H1 (cell line): ENCODE results near the gene MYH10. TPM values are rescaled to one million over a fixed set of nuclear protein-coding genes. Genes with fewer than 3 reads are reported as not detected.

Experiments
- CTCF ChIA-PET: fragments of 300-600 bp; sonication (Branson Sonifier 250); formaldehyde crosslinking; loops from one replicate; lab custom pipeline; 2021; ENCODE audit not compliant: partially characterized antibody; lab: Charles Lee
- POLR2A ChIA-PET: fragments of 300-600 bp; sonication (Branson Sonifier 250); formaldehyde crosslinking; loops from one replicate; lab custom pipeline; 2021; ENCODE audit warnings: inconsistent platforms; ENCODE audit not compliant: partially characterized antibody; lab: Charles Lee
- DNase-seq, 2 experiments: peaks; one replicate each; pipeline versions ENCODE4 v3.0.0 to v3.0.0-alpha.2; 2010 to 2022; ENCODE audit warnings: low spot score in 2 of 2, low read depth in 1 of 2, mixed read lengths in 1 of 2
- FAIRE-seq: peaks from 2 replicates; lab custom pipeline; 2011; peaks lifted over from hg19 to GRCh38; lab: Jason Lieb, UNC
- H2AFZ ChIP-seq: 2 replicates; pipeline ENCODE4 v1.8.1; 2012; ENCODE audit warnings: low read length, inconsistent platforms
- H2AK5ac ChIP-seq: 2 replicates; pipeline ENCODE4 v1.6.1; 2013; ENCODE audit warnings: low read depth, low read length
- H2BK120ac ChIP-seq: replicated peaks from 2 replicates; pipeline ENCODE3; 2013; ENCODE audit warnings: low read depth, low read length, inconsistent platforms
- H2BK12ac ChIP-seq: 2 replicates; pipeline ENCODE4 v1.6.1; 2013; ENCODE audit warnings: low read depth, low read length
- H2BK15ac ChIP-seq: 2 replicates; pipeline ENCODE4 v1.6.1; 2013; ENCODE audit warnings: low read length
- H2BK20ac ChIP-seq: 2 replicates; pipeline ENCODE4 v1.6.1; 2013; ENCODE audit warnings: low read length
- H2BK5ac ChIP-seq: 2 replicates; pipeline ENCODE4 v1.6.1; 2013; ENCODE audit warnings: low read depth, low read length
- H3K14ac ChIP-seq: 2 replicates; pipeline ENCODE4 v1.6.1; 2013; ENCODE audit warnings: inconsistent platforms; ENCODE audit not compliant: insufficient read length
- H3K18ac ChIP-seq: 2 replicates; pipeline ENCODE4 v1.6.1; 2013; ENCODE audit warnings: low read length; ENCODE audit errors: extremely low read depth
- H3K23ac ChIP-seq: 2 replicates; pipeline ENCODE4 v1.6.1; 2013; ENCODE audit warnings: inconsistent platforms; ENCODE audit not compliant: insufficient read length
- H3K23me2 ChIP-seq: 2 replicates; pipeline ENCODE4 v1.6.1; 2013; ENCODE audit warnings: low read depth, low read length
- H3K27ac ChIP-seq: 2 replicates; pipeline ENCODE4 v1.6.1; 2011; ENCODE audit warnings: low read depth, low read length, inconsistent platforms
- H3K27me3 ChIP-seq, 4 experiments: replicated peaks in 1 of 4; 1 replicate in 1 of 4; 2 replicates in 3 of 4; pipeline versions ENCODE4 v1.6.1 to v1.8.1; 2011 to 2013; ENCODE audit warnings: low read length in 3 of 4, mild to moderate bottlenecking in 3 of 4, inconsistent platforms in 2 of 4, mixed read lengths in 2 of 4, moderate library complexity in 1 of 4; ENCODE audit not compliant: control insufficient read depth in 3 of 4, insufficient read depth in 3 of 4; ENCODE audit errors: extremely low read depth in 1 of 4
- H3K36me3 ChIP-seq, 4 experiments: 2 replicates each; pipeline versions ENCODE4 v1.6.1 to v1.8.1; 2011 to 2013; ENCODE audit warnings: mild to moderate bottlenecking in 4 of 4, low read length in 3 of 4, moderate library complexity in 2 of 4, control low read depth in 1 of 4, inconsistent platforms in 1 of 4; ENCODE audit not compliant: insufficient read depth in 4 of 4, control insufficient read depth in 2 of 4
- H3K4ac ChIP-seq: replicated peaks from 2 replicates; pipeline ENCODE3; 2013; ENCODE audit warnings: low read length, low read depth, mixed read lengths, inconsistent platforms; ENCODE audit not compliant: insufficient read length
- H3K4me1 ChIP-seq, 4 experiments: replicated peaks in 1 of 4; 1 replicate in 1 of 4; 2 replicates in 3 of 4; pipeline versions ENCODE4 v1.6.1 to v1.8.1; 2011 to 2013; ENCODE audit warnings: low read length in 3 of 4, inconsistent platforms in 2 of 4, mixed read lengths in 1 of 4; ENCODE audit not compliant: insufficient read depth in 4 of 4, control insufficient read depth in 3 of 4
- H3K4me2 ChIP-seq, 2 experiments: 2 replicates each; pipeline versions ENCODE4 v1.6.1 to v1.8.1; 2011 to 2013; ENCODE audit warnings: low read depth in 2 of 2, low read length in 2 of 2, control low read depth in 1 of 2, inconsistent platforms in 1 of 2, mild to moderate bottlenecking in 1 of 2; ENCODE audit not compliant: insufficient read depth in 1 of 2
- H3K4me3 ChIP-seq, 4 experiments: fragments of 200-600, 300-600 bp in 1 of 4; sonication (generic), shearing (Covaris generic), sonication (Bioruptor Twin) in 1 of 4; 2 replicates each; pipeline versions ENCODE4 v1.5.1 to v1.8.1; 2011 to 2016; ENCODE audit warnings: low read length in 4 of 4, low read depth in 3 of 4, control low read depth in 2 of 4, inconsistent platforms in 2 of 4, mild to moderate bottlenecking in 2 of 4, mixed read lengths in 1 of 4, moderate library complexity in 1 of 4; ENCODE audit not compliant: insufficient read depth in 2 of 4; ENCODE audit errors: extremely low read depth in 1 of 4
- H3K56ac ChIP-seq: replicated peaks from 2 replicates; pipeline ENCODE3; 2013; ENCODE audit warnings: low read depth, mild to moderate bottlenecking, mixed read lengths, low read length, inconsistent platforms; ENCODE audit not compliant: insufficient read length
- H3K79me1 ChIP-seq: 2 replicates; pipeline ENCODE4 v1.6.1; 2013; ENCODE audit warnings: low read depth, low read length, control low read depth
- H3K79me2 ChIP-seq, 2 experiments: 2 replicates each; pipeline versions ENCODE4 v1.6.1 to v1.8.1; 2012 to 2013; ENCODE audit warnings: low read length in 2 of 2, mild to moderate bottlenecking in 2 of 2, inconsistent platforms in 1 of 2; ENCODE audit not compliant: insufficient read depth in 2 of 2, control insufficient read depth in 1 of 2
- H3K9ac ChIP-seq, 4 experiments: replicated peaks in 1 of 4; 1 replicate in 1 of 4; 2 replicates in 3 of 4; pipeline versions ENCODE4 v1.6.1 to v1.8.1; 2011 to 2013; ENCODE audit warnings: low read depth in 3 of 4, low read length in 3 of 4, control low read depth in 2 of 4, mild to moderate bottlenecking in 2 of 4, moderate library complexity in 2 of 4, inconsistent platforms in 1 of 4; ENCODE audit errors: extremely low read depth in 1 of 4
- H3K9me3 ChIP-seq, 2 experiments: 2 replicates each; pipeline versions ENCODE4 v1.6.1 to v1.8.1; 2012 to 2013; ENCODE audit warnings: mild to moderate bottlenecking in 2 of 2, moderate library complexity in 2 of 2, control low read depth in 1 of 2, inconsistent platforms in 1 of 2, low read depth in 1 of 2, low read length in 1 of 2, mixed read lengths in 1 of 2; ENCODE audit not compliant: insufficient read depth in 2 of 2
- H4K20me1 ChIP-seq, 2 experiments: replicated peaks in 1 of 2; 2 replicates each; pipeline versions ENCODE3 to v1.8.1; 2011 to 2013; ENCODE audit warnings: inconsistent platforms in 2 of 2, low read length in 2 of 2, mild to moderate bottlenecking in 1 of 2; ENCODE audit not compliant: insufficient read depth in 2 of 2, control insufficient read depth in 1 of 2
- H4K5ac ChIP-seq: 2 replicates; pipeline ENCODE4 v1.6.1; 2013; ENCODE audit warnings: low read length, low read depth, mixed read lengths, inconsistent platforms; ENCODE audit not compliant: insufficient read length
- H4K8ac ChIP-seq: 2 replicates; pipeline ENCODE4 v1.8.0; 2013; ENCODE audit warnings: mild to moderate bottlenecking, moderate library complexity, low read length, inconsistent platforms; ENCODE audit not compliant: insufficient read depth; ENCODE audit errors: extremely low read depth
- H4K91ac ChIP-seq: replicated peaks from 2 replicates; pipeline ENCODE3; 2013; ENCODE audit warnings: low read length, mixed read lengths, inconsistent platforms; ENCODE audit not compliant: insufficient read length
- ASH2L ChIP-seq: fragments of 200-600, 300-600 bp; sonication (generic); IDR thresholded peaks from one replicate; pipeline ENCODE4 v1.7.1; 2017; ENCODE audit warnings: low read length
- BCL11A ChIP-seq, 2 experiments: IDR thresholded peaks; one replicate each; pipeline ENCODE4 v1.6.1; 2011; ENCODE audit warnings: low read depth in 2 of 2, low read length in 2 of 2, mild to moderate bottlenecking in 2 of 2
- CREB1 ChIP-seq: IDR thresholded peaks from 2 replicates; pipeline ENCODE4 v1.6.1; 2012; ENCODE audit warnings: inconsistent platforms
- E2F6 ChIP-seq: IDR thresholded peaks from 2 replicates; pipeline ENCODE4 v1.6.1; 2012; ENCODE audit warnings: inconsistent platforms
- GABPA ChIP-seq: IDR thresholded peaks from 2 replicates; pipeline ENCODE4 v1.6.1; 2011; ENCODE audit warnings: mild to moderate bottlenecking, low read length, moderate library complexity, borderline replicate concordance; ENCODE audit not compliant: insufficient read depth
- GTF2F1 ChIP-seq: IDR thresholded peaks from 2 replicates; pipeline ENCODE4 v1.6.1; 2012; ENCODE audit warnings: low read depth, low read length, improper control_type of control experiment, borderline replicate concordance
- HDAC6 ChIP-seq: IDR thresholded peaks from one replicate; pipeline ENCODE4 v1.7.1; 2012; ENCODE audit warnings: low read depth, mild to moderate bottlenecking, inconsistent platforms, low read length, moderate library complexity
- JUN ChIP-seq: IDR thresholded peaks from 2 replicates; pipeline ENCODE4 v1.6.1; 2011; ENCODE audit warnings: low read depth, mild to moderate bottlenecking, improper control_type of control experiment, low read length
- KDM1A ChIP-seq: fragments of 200-600, 300-600 bp; sonication (generic); IDR thresholded peaks from 2 replicates; pipeline ENCODE4 v1.7.1; 2016; ENCODE audit warnings: mild to moderate bottlenecking, low read length, borderline replicate concordance
- POLR2A ChIP-seq, 2 experiments: IDR thresholded peaks; 1 replicate in 1 of 2; 2 replicates in 1 of 2; pipeline ENCODE4 v1.6.1; 2011; ENCODE audit warnings: low read depth in 2 of 2, low read length in 2 of 2, mild to moderate bottlenecking in 2 of 2; ENCODE audit errors: control extremely low read depth in 1 of 2
- POLR2AphosphoS5 ChIP-seq: IDR thresholded peaks from 2 replicates; pipeline ENCODE4 v1.6.1; 2011; ENCODE audit warnings: low read depth, low read length
- TAF1 ChIP-seq: IDR thresholded peaks from 2 replicates; pipeline ENCODE4 v1.6.1; 2011; ENCODE audit warnings: mild to moderate bottlenecking, low read depth, low read length
- TCF12 ChIP-seq: IDR thresholded peaks from 2 replicates; pipeline ENCODE4 v1.6.1; 2011; ENCODE audit warnings: low read depth, mild to moderate bottlenecking, low read length
- USF2 ChIP-seq: IDR thresholded peaks from 2 replicates; pipeline ENCODE4 v1.6.1; 2011; ENCODE audit warnings: low read length, improper control_type of control experiment
- WGBS, 2 experiments: shearing (Covaris generic) in 1 of 2; methylation state at CpG; one replicate each; pipeline versions ENCODE4 v1.1.6 to v1.1.7; 2013 to 2015; ENCODE audit warnings: low lambda C conversion rate in 2 of 2, mixed read lengths in 2 of 2, inconsistent platforms in 1 of 2, low coverage in 1 of 2, missing lambda C conversion rate in 1 of 2; ENCODE audit not compliant: insufficient replicate concordance in 2 of 2, insufficient coverage in 1 of 2, insufficient read length in 1 of 2; ENCODE audit errors: extremely low coverage in 1 of 2, missing lambda C conversion rate in 1 of 2; 5-methylcytosine and 5-hydroxymethylcytosine counted together
- polyA plus RNA-seq, 7 experiments: library from polyadenylated mRNA; depleted of rRNA in 3 of 7; stranded (reverse) in 5 of 7; unstranded in 2 of 7; fragments of >200 nt in 5 of 7; fragments of 200-250 nt in 2 of 7; gene quantifications; 1 replicate in 5 of 7; 2 replicates in 1 of 7; 4 replicates in 1 of 7; pipeline versions ENCODE4 v1.2.1 to v1.2.3, GENCODE V29; 2011 to 2013; ENCODE audit warnings: missing spikeins in 2 of 7, mixed read lengths in 2 of 7
- total RNA-seq: library from RNA; stranded (reverse); fragmentation: NEBNext Ultra II Directional; extraction: Animal tissue kit (Norgen Biotek cat#: 25700); gene quantifications from 2 replicates; pipeline ENCODE4 v1.2.1, GENCODE V29; 2021

The MYH10 gene
- total and polyA plus RNA-seq, 2 of the 8 experiments (the other 6 are each of a cell fraction or from before 2014, with no cell fraction given): 64.1 to 289 TPM

GRCh38 chr17:8614988-8615387, 15.5 kb downstream of the MYH10 start:
- Histone ChIP-seq H4K20me1 (peaks cover 12 to 16% of the 10 kb centered on the region in 2 experiments), H3K14ac (no peak overlapping the region), H3K23me2 (no peaks in the 10 kb centered on the region), H3K79me2 (peaks cover 26 to 100% of the 10 kb centered on the region in 2 experiments), H3K36me3 (peaks cover 0 to 19% (median 8%) of the 10 kb centered on the region in 4 experiments; a peak in 3 of 8 replicates), H3K9me3 (no peaks in the 10 kb centered on the region), H3K27ac (no peak overlapping the region), H3K56ac (no peak overlapping the region), H3K18ac (no peak overlapping the region), H4K8ac (no peak overlapping the region), H3K27me3 (no peaks in the 10 kb centered on the region), H2AK5ac (no peak overlapping the region), H2BK20ac (no peak overlapping the region), H2BK120ac (no peak overlapping the region), H4K5ac (no peak overlapping the region), H2AFZ (no peak overlapping the region), H3K4me3 (no peak overlapping the region), H2BK15ac (no peak overlapping the region), H2BK12ac (no peak overlapping the region), H3K9ac (no peak overlapping the region), H3K79me1 (peaks cover 6% of the 10 kb centered on the region; the same call in 1 of the 2 replicates), H3K23ac (no peak overlapping the region), H4K91ac (no peak overlapping the region), H3K4me1 (peaks cover 0 to under 1% (median 0%) of the 10 kb centered on the region in 4 experiments; a peak in 1 of 7 replicates), H2BK5ac (no peak overlapping the region), H3K4ac (no peak overlapping the region), H3K4me2 (no peak overlapping the region)
- CTCF ChIA-PET: no interaction called here
- FAIRE-seq: no peak
- POLR2A ChIA-PET: no interaction called here
- 81% methylated on average over 2 of the region's 2 CpGs; no CpG with 5 or more reads in 1 of the 2 experiments for WGBS, 2 experiments
- no peak for DNase-seq
- TF ChIP-seq TCF12: no peak
- TF ChIP-seq HDAC6: no peak
- TF ChIP-seq GTF2F1: no peak
- no peak for TF ChIP-seq BCL11A (IDR thresholded peaks at IDR 0.05; ENCODE audit: low read depth in 2 of 2, low read length in 2 of 2)
- no peak for TF ChIP-seq E2F6
- TF ChIP-seq TAF1: no peak
- TF ChIP-seq POLR2AphosphoS5: no peak
- TF ChIP-seq POLR2A (IDR thresholded peaks at IDR 0.05; ENCODE audit: control extremely low read depth in 1 of 2, low read depth in 2 of 2, low read length in 2 of 2): no peak
- no peak for TF ChIP-seq KDM1A
- TF ChIP-seq JUN: no peak
- no peak for TF ChIP-seq GABPA
- TF ChIP-seq CREB1: no peak
- TF ChIP-seq ASH2L: no peak
- TF ChIP-seq USF2: no peak
